Measurements from ENCODE around the gene COTL1. TPM values are rescaled to one million over a fixed set of nuclear protein-coding genes. Genes with fewer than 3 reads are reported as not detected.

The COTL1 gene
- polyA plus RNA-seq, 1 donor: 60.8 TPM

GRCh38 chr16:84555418-84556196 lies 62.3 kb downstream of the COTL1 start:
- no peaks in the 10 kb centered on the region for H3K27me3 ChIP-seq (ENCODE audit: control insufficient read depth, insufficient read depth, low read length)
- no peaks in the 10 kb centered on the region for H3K9me3 ChIP-seq (ENCODE audit: control insufficient read depth, low read depth, low read length)
- H3K4me1 ChIP-seq (ENCODE audit: control insufficient read depth, insufficient read depth, low read length): peaks cover 13% of the 10 kb centered on the region
- no peaks in the 10 kb centered on the region for H3K36me3 ChIP-seq (ENCODE audit: control insufficient read depth, insufficient read depth, low read length)
- no peak for DNase-seq
- no peak overlapping the region for H3K4me3 ChIP-seq (ENCODE audit: low read length)
- no peak overlapping the region for H3K27ac ChIP-seq (ENCODE audit: low read length)
- WGBS (ENCODE audit: insufficient coverage, low lambda C conversion rate): 60% methylated on average over 1 of the region's 19 CpGs

GRCh38 chr16:84554627-84555328 lies 63.1 kb downstream of the COTL1 start:
- Histone ChIP-seq H3K27ac (ENCODE audit: low read length) (no peak overlapping the region), H3K4me3 (ENCODE audit: low read length) (no peak overlapping the region), H3K9me3 (ENCODE audit: control insufficient read depth, low read depth, low read length) (no peaks in the 10 kb centered on the region), H3K27me3 (ENCODE audit: control insufficient read depth, insufficient read depth, low read length) (no peaks in the 10 kb centered on the region), H3K36me3 (ENCODE audit: control insufficient read depth, insufficient read depth, low read length) (no peaks in the 10 kb centered on the region), H3K4me1 (ENCODE audit: control insufficient read depth, insufficient read depth, low read length) (peaks cover 13% of the 10 kb centered on the region)
- no peak for DNase-seq
- no CpG with 5 or more reads among the region's 11 CpGs for WGBS (ENCODE audit: insufficient coverage, low lambda C conversion rate)

GRCh38 chr16:84553873-84554399 lies 63.9 kb downstream of the COTL1 start:
- H3K36me3 ChIP-seq (ENCODE audit: control insufficient read depth, insufficient read depth, low read length): no peaks in the 10 kb centered on the region
- no peaks in the 10 kb centered on the region for H3K27me3 ChIP-seq (ENCODE audit: control insufficient read depth, insufficient read depth, low read length)
- no CpG with 5 or more reads among the region's 11 CpGs for WGBS (ENCODE audit: insufficient coverage, low lambda C conversion rate)
- H3K4me3 ChIP-seq (ENCODE audit: low read length): no peak overlapping the region
- DNase-seq: no peak
- peaks cover 4% of the 10 kb centered on the region for H3K4me1 ChIP-seq (ENCODE audit: control insufficient read depth, insufficient read depth, low read length)
- H3K9me3 ChIP-seq (ENCODE audit: control insufficient read depth, low read depth, low read length): no peaks in the 10 kb centered on the region
- no peak overlapping the region for H3K27ac ChIP-seq (ENCODE audit: low read length)

GRCh38 chr16:84552135-84552534 lies 65.7 kb downstream of the COTL1 start:
- Histone ChIP-seq H3K27ac (ENCODE audit: low read length) (no peak overlapping the region), H3K36me3 (ENCODE audit: control insufficient read depth, insufficient read depth, low read length) (no peaks in the 10 kb centered on the region), H3K9me3 (ENCODE audit: control insufficient read depth, low read depth, low read length) (no peaks in the 10 kb centered on the region), H3K4me1 (ENCODE audit: control insufficient read depth, insufficient read depth, low read length) (no peaks in the 10 kb centered on the region), H3K27me3 (ENCODE audit: control insufficient read depth, insufficient read depth, low read length) (no peaks in the 10 kb centered on the region), H3K4me3 (ENCODE audit: low read length) (no peak overlapping the region)
- DNase-seq: no peak
- no CpG with 5 or more reads among the region's 4 CpGs for WGBS (ENCODE audit: insufficient coverage, low lambda C conversion rate)

GRCh38 chr16:84550096-84550495 lies 67.8 kb downstream of the COTL1 start:
- no peak for DNase-seq
- no peak overlapping the region for H3K27ac ChIP-seq (ENCODE audit: low read length)
- WGBS (ENCODE audit: insufficient coverage, low lambda C conversion rate): no CpG with 5 or more reads among the region's 4 CpGs

GRCh38 chr16:84548971-84549844 lies 68.7 kb downstream of the COTL1 start:
- no peaks in the 10 kb centered on the region for H3K36me3 ChIP-seq (ENCODE audit: control insufficient read depth, insufficient read depth, low read length)
- H3K4me3 ChIP-seq (ENCODE audit: low read length): no peak overlapping the region
- H3K4me1 ChIP-seq (ENCODE audit: control insufficient read depth, insufficient read depth, low read length): no peaks in the 10 kb centered on the region
- no peak overlapping the region for H3K27ac ChIP-seq (ENCODE audit: low read length)
- DNase-seq: no peak
- 90% methylated on average over 6 of the region's 25 CpGs for WGBS (ENCODE audit: insufficient coverage, low lambda C conversion rate)
- no peaks in the 10 kb centered on the region for H3K27me3 ChIP-seq (ENCODE audit: control insufficient read depth, insufficient read depth, low read length)
- no peaks in the 10 kb centered on the region for H3K9me3 ChIP-seq (ENCODE audit: control insufficient read depth, low read depth, low read length)

More at GRCh38 chr16:84550096-84550495, 67.8 kb downstream of the COTL1 start:
- Histone ChIP-seq H3K27me3 (ENCODE audit: control insufficient read depth, insufficient read depth, low read length) (no peaks in the 10 kb centered on the region), H3K9me3 (ENCODE audit: control insufficient read depth, low read depth, low read length) (no peaks in the 10 kb centered on the region), H3K4me1 (ENCODE audit: control insufficient read depth, insufficient read depth, low read length) (no peaks in the 10 kb centered on the region), H3K36me3 (ENCODE audit: control insufficient read depth, insufficient read depth, low read length) (no peaks in the 10 kb centered on the region), H3K4me3 (ENCODE audit: low read length) (no peak overlapping the region)

- Histone ChIP-seq H3K27ac (ENCODE audit: low read length) (no peak overlapping the region), H3K4me1 (ENCODE audit: control insufficient read depth, insufficient read depth, low read length) (no peaks in the 10 kb centered on the region), H3K36me3 (ENCODE audit: control insufficient read depth, insufficient read depth, low read length) (no peaks in the 10 kb centered on the region), H3K4me3 (ENCODE audit: low read length) (no peak overlapping the region), H3K9me3 (ENCODE audit: control insufficient read depth, low read depth, low read length) (no peaks in the 10 kb centered on the region), H3K27me3 (ENCODE audit: control insufficient read depth, insufficient read depth, low read length) (no peaks in the 10 kb centered on the region)
- DNase-seq: no peak
- no CpG with 5 or more reads among the region's 8 CpGs for WGBS (ENCODE audit: insufficient coverage, low lambda C conversion rate)
These were observed 69.4 kb downstream of the COTL1 start for GRCh38 chr16:84548508-84548907.

GRCh38 chr16:84547546-84548061 lies 70.3 kb downstream of the COTL1 start:
- no peak overlapping the region for H3K27ac ChIP-seq (ENCODE audit: low read length)
- no peak for DNase-seq
- H3K9me3 ChIP-seq (ENCODE audit: control insufficient read depth, low read depth, low read length): no peaks in the 10 kb centered on the region
- no peaks in the 10 kb centered on the region for H3K4me1 ChIP-seq (ENCODE audit: control insufficient read depth, insufficient read depth, low read length)
- no CpG with 5 or more reads among the region's 12 CpGs for WGBS (ENCODE audit: insufficient coverage, low lambda C conversion rate)
- H3K4me3 ChIP-seq (ENCODE audit: low read length): no peak overlapping the region
- H3K36me3 ChIP-seq (ENCODE audit: control insufficient read depth, insufficient read depth, low read length): no peaks in the 10 kb centered on the region
- H3K27me3 ChIP-seq (ENCODE audit: control insufficient read depth, insufficient read depth, low read length): no peaks in the 10 kb centered on the region

- Histone ChIP-seq H3K4me1 (ENCODE audit: control insufficient read depth, insufficient read depth, low read length) (no peaks in the 10 kb centered on the region), H3K9me3 (ENCODE audit: control insufficient read depth, low read depth, low read length) (no peaks in the 10 kb centered on the region), H3K27ac (ENCODE audit: low read length) (no peak overlapping the region), H3K4me3 (ENCODE audit: low read length) (no peak overlapping the region), H3K36me3 (ENCODE audit: control insufficient read depth, insufficient read depth, low read length) (no peaks in the 10 kb centered on the region), H3K27me3 (ENCODE audit: control insufficient read depth, insufficient read depth, low read length) (no peaks in the 10 kb centered on the region)
- WGBS (ENCODE audit: insufficient coverage, low lambda C conversion rate): 60% methylated on average over 11 of the region's 22 CpGs
- no peak for DNase-seq
These were observed 71.0 kb downstream of the COTL1 start for GRCh38 chr16:84546669-84547545.

All from large intestine (tissue), 3 donors.